Uterus (tissue), 4 donors: ENCODE measurements around the gene SNAP29. TPM values are rescaled to one million over a fixed set of nuclear protein-coding genes. Genes with fewer than 3 reads are reported as not detected.

Source experiments
- DNase-seq, 2 donors: peaks; one replicate each; pipeline ENCODE4 v3.0.0-alpha.2; 2019 to 2020
- H3K27ac ChIP-seq, 2 donors: fragments of 200-600 bp; sonication (generic); 1 replicate in 1 of 2; 2 replicates in 1 of 2; pipeline ENCODE4 v1.5.1; 2016 to 2018
- H3K27me3 ChIP-seq, 2 donors: fragments of 200-600 bp; sonication (generic); one replicate each; pipeline ENCODE4 v1.5.1; 2018 to 2019; ENCODE audit warnings: control low read depth in 1 of 2
- H3K36me3 ChIP-seq, 2 donors: fragments of 200-600 bp; sonication (generic); one replicate each; pipeline ENCODE4 v1.5.1; 2019; ENCODE audit warnings: control low read depth in 1 of 2
- H3K4me1 ChIP-seq, 2 donors: fragments of 200-600 bp; sonication (generic); one replicate each; pipeline ENCODE4 v1.5.1; 2018 to 2019; ENCODE audit warnings: control low read depth in 1 of 2
- H3K4me3 ChIP-seq, 2 donors: fragments of 200-600 bp; sonication (generic); 1 replicate in 1 of 2; 2 replicates in 1 of 2; pipeline ENCODE4 v1.5.1; 2018 to 2019; ENCODE audit warnings: mild to moderate bottlenecking in 1 of 2
- H3K9me3 ChIP-seq, 2 donors: fragments of 200-600 bp; sonication (generic); one replicate each; pipeline ENCODE4 v1.5.1; 2019; ENCODE audit warnings: control low read depth in 1 of 2
- CTCF ChIP-seq, 4 experiments: fragments of 200-600 bp in 2 of 4; fragments of 450-650 bp in 2 of 4; sonication (generic) in 2 of 4; IDR thresholded peaks; one replicate each; pipeline ENCODE4 v1.5.1; 2016 to 2019; ENCODE audit warnings: antibody characterized with exemption in 4 of 4, mild to moderate bottlenecking in 2 of 4, moderate library complexity in 1 of 4
- POLR2A ChIP-seq, 2 donors: fragments of 450-650 bp; IDR thresholded peaks; one replicate each; pipeline ENCODE4 v1.6.1; 2016; ENCODE audit warnings: antibody characterized with exemption in 2 of 2, mild to moderate bottlenecking in 1 of 2, moderate library complexity in 1 of 2
- intact Hi-C: fragments of 100-400 bp; cut with DNase I; formaldehyde crosslinking; loops from one replicate; pipeline ENCODE4 v1.15.1; 2023; ENCODE audit warnings: low total_unique reads
- total RNA-seq, 4 donors: library from RNA; depleted of rRNA in 3 of 4; stranded (reverse); fragments of >200 nt in 3 of 4; gene quantifications; one replicate each; pipeline versions ENCODE4 v1.1.0 to v1.2.4, GENCODE V29; 2014 to 2023
- donor health status: DM: yes; HTN: yes; CAD: no.

Gene SNAP29
- total RNA-seq, 4 donors from 2014 or later = 5.3 to 33.5 (median 13.1) TPM

GRCh38 chr22:20919718-20920117 lies 60.9 kb downstream of the SNAP29 start:
- H3K36me3 ChIP-seq = no peaks in the 10 kb centered on the region
- no peaks in the 10 kb centered on the region for H3K9me3 ChIP-seq
- intact Hi-C loops = no loop called here
- no peak for DNase-seq
- peaks cover 0 to 3% of the 10 kb centered on the region in 2 donors for H3K4me1 ChIP-seq
- TF ChIP-seq CTCF (IDR thresholded peaks at IDR 0.05) (no peak), POLR2A (IDR thresholded peaks at IDR 0.05) (no peak)
- H3K27ac ChIP-seq = no peak overlapping the region
- H3K4me3 ChIP-seq = peak overlapping the region; percentile 77 to 92
- H3K27me3 ChIP-seq = no peaks in the 10 kb centered on the region

GRCh38 chr22:20920881-20921203 lies 62.0 kb downstream of the SNAP29 start:
- no peak for DNase-seq
- TF ChIP-seq POLR2A (IDR thresholded peaks at IDR 0.05) (no peak), CTCF (IDR thresholded peaks at IDR 0.05) (no peak)
- Histone ChIP-seq H3K27ac (no peak overlapping the region), H3K27me3 (no peaks in the 10 kb centered on the region), H3K4me3 (peak overlapping the region; percentile 77 to 92), H3K4me1 (peaks cover 0 to 3% of the 10 kb centered on the region in 2 donors), H3K36me3 (no peaks in the 10 kb centered on the region), H3K9me3 (no peaks in the 10 kb centered on the region)
- intact Hi-C loops = no loop called here

GRCh38 chr22:20922141-20922751 lies 63.4 kb downstream of the SNAP29 start:
- Histone ChIP-seq H3K4me1 (peaks cover 0 to 3% of the 10 kb centered on the region in 2 donors), H3K27me3 (no peaks in the 10 kb centered on the region), H3K9me3 (no peaks in the 10 kb centered on the region), H3K27ac (no peak overlapping the region), H3K36me3 (no peaks in the 10 kb centered on the region), H3K4me3 (no peak overlapping the region)
- no peak for DNase-seq
- intact Hi-C loops = no loop called here
- TF ChIP-seq POLR2A (IDR thresholded peaks at IDR 0.05) (no peak), CTCF (IDR thresholded peaks at IDR 0.05) (no peak)

GRCh38 chr22:20926243-20926642 lies 67.4 kb downstream of the SNAP29 start:
- Histone ChIP-seq H3K27me3 (no peaks in the 10 kb centered on the region), H3K27ac (no peak overlapping the region), H3K9me3 (no peaks in the 10 kb centered on the region), H3K4me3 (no peak overlapping the region), H3K36me3 (no peaks in the 10 kb centered on the region), H3K4me1 (peaks cover 0 to 3% of the 10 kb centered on the region in 2 donors)
- no peak for DNase-seq
- intact Hi-C loops = no loop called here
- TF ChIP-seq POLR2A (IDR thresholded peaks at IDR 0.05) (no peak), CTCF (IDR thresholded peaks at IDR 0.05) (no peak)

- Histone ChIP-seq H3K4me1 (no peaks in the 10 kb centered on the region), H3K9me3 (no peaks in the 10 kb centered on the region), H3K27ac (no peak overlapping the region), H3K4me3 (no peak overlapping the region), H3K27me3 (no peaks in the 10 kb centered on the region), H3K36me3 (no peaks in the 10 kb centered on the region)
- TF ChIP-seq POLR2A (IDR thresholded peaks at IDR 0.05) = no peak
- no peak for TF ChIP-seq CTCF (IDR thresholded peaks at IDR 0.05)
- no peak for DNase-seq
- intact Hi-C loops = no loop called here
Observed at GRCh38 chr22:20927940-20928572, 69.2 kb downstream of the SNAP29 start.
